ES-I3 (cell line): ENCODE data around the gene FREM2.

Experiments used
- H3K36me3 ChIP-seq: 2 replicates; pipeline ENCODE4 v1.6.1; 2013; ENCODE audit warnings: mild to moderate bottlenecking, low read length, control low read depth, moderate library complexity; ENCODE audit not compliant: insufficient read depth
- H3K4me1 ChIP-seq: 2 replicates; pipeline ENCODE4 v1.6.1; 2013; ENCODE audit warnings: mild to moderate bottlenecking, control low read depth, low read length; ENCODE audit not compliant: insufficient read depth
- H3K9ac ChIP-seq: 2 replicates; pipeline ENCODE4 v1.6.1; 2013; ENCODE audit warnings: low read depth, mild to moderate bottlenecking, low read length, moderate library complexity
- H3K9me3 ChIP-seq: 2 replicates; pipeline ENCODE4 v1.6.1; 2013; ENCODE audit warnings: mild to moderate bottlenecking, low read length, moderate library complexity; ENCODE audit not compliant: control insufficient read depth, insufficient read depth

FREM2 gene

GRCh38 chr13:38702669-38703068 is 15.8 kb downstream of the FREM2 start:
- Histone ChIP-seq H3K4me1 (no peaks in the 10 kb centered on the region; the same call in 1 of the 2 replicates), H3K36me3 (no peaks in the 10 kb centered on the region), H3K9me3 (no peaks in the 10 kb centered on the region), H3K9ac (no peak overlapping the region)

- Histone ChIP-seq H3K9ac (no peak overlapping the region), H3K4me1 (no peaks in the 10 kb centered on the region; the same call in 1 of the 2 replicates), H3K36me3 (no peaks in the 10 kb centered on the region), H3K9me3 (no peaks in the 10 kb centered on the region)
Observed at GRCh38 chr13:38703255-38703654, 16.4 kb downstream of the FREM2 start.

- no peak overlapping the region for H3K9ac ChIP-seq
- H3K9me3 ChIP-seq = no peaks in the 10 kb centered on the region
- no peaks in the 10 kb centered on the region; the same call in 1 of the 2 replicates for H3K4me1 ChIP-seq
- no peaks in the 10 kb centered on the region for H3K36me3 ChIP-seq
Observed at GRCh38 chr13:38705365-38705764, 18.5 kb downstream of the FREM2 start.

GRCh38 chr13:38707460-38707859 is 20.6 kb downstream of the FREM2 start:
- Histone ChIP-seq H3K9me3 (no peaks in the 10 kb centered on the region), H3K9ac (no peak overlapping the region), H3K4me1 (no peaks in the 10 kb centered on the region), H3K36me3 (no peaks in the 10 kb centered on the region)

- H3K36me3 ChIP-seq = no peaks in the 10 kb centered on the region
- no peak overlapping the region for H3K9ac ChIP-seq
- no peaks in the 10 kb centered on the region for H3K9me3 ChIP-seq
- no peaks in the 10 kb centered on the region for H3K4me1 ChIP-seq
Observed at GRCh38 chr13:38713046-38713445, 26.2 kb downstream of the FREM2 start.

- H3K9ac ChIP-seq = no peak overlapping the region
Observed at GRCh38 chr13:38718374-38718773, 31.5 kb downstream of the FREM2 start.

GRCh38 chr13:38730332-38730731 is 43.5 kb downstream of the FREM2 start:
- Histone ChIP-seq H3K36me3 (no peaks in the 10 kb centered on the region), H3K4me1 (no peaks in the 10 kb centered on the region), H3K9ac (no peak overlapping the region), H3K9me3 (no peaks in the 10 kb centered on the region)

More at GRCh38 chr13:38718374-38718773, 31.5 kb downstream of the FREM2 start:
- Histone ChIP-seq H3K36me3 (no peaks in the 10 kb centered on the region), H3K9me3 (no peaks in the 10 kb centered on the region), H3K4me1 (no peaks in the 10 kb centered on the region)

GRCh38 chr13:38733146-38733545 is 46.3 kb downstream of the FREM2 start:
- H3K9me3 ChIP-seq = no peaks in the 10 kb centered on the region
- H3K36me3 ChIP-seq = no peaks in the 10 kb centered on the region
- no peak overlapping the region for H3K9ac ChIP-seq
- peaks cover 4% of the 10 kb centered on the region; the same call in 1 of the 2 replicates for H3K4me1 ChIP-seq

GRCh38 chr13:38735665-38736440 is 49.0 kb downstream of the FREM2 start:
- Histone ChIP-seq H3K36me3 (no peaks in the 10 kb centered on the region), H3K4me1 (peaks cover 4% of the 10 kb centered on the region; the same call in 1 of the 2 replicates), H3K9ac (no peak overlapping the region), H3K9me3 (no peaks in the 10 kb centered on the region)

- no peaks in the 10 kb centered on the region for H3K4me1 ChIP-seq
- H3K9me3 ChIP-seq = no peaks in the 10 kb centered on the region
- no peaks in the 10 kb centered on the region for H3K36me3 ChIP-seq
- no peak overlapping the region for H3K9ac ChIP-seq
Observed at GRCh38 chr13:38743466-38743865, 56.6 kb downstream of the FREM2 start.

- Histone ChIP-seq H3K9me3 (no peaks in the 10 kb centered on the region), H3K4me1 (peaks cover 12% of the 10 kb centered on the region), H3K36me3 (no peaks in the 10 kb centered on the region), H3K9ac (no peak overlapping the region)
Observed at GRCh38 chr13:38752686-38753085, 65.8 kb downstream of the FREM2 start.

- no peaks in the 10 kb centered on the region for H3K9me3 ChIP-seq
- peaks cover 12% of the 10 kb centered on the region for H3K4me1 ChIP-seq
- H3K36me3 ChIP-seq = no peaks in the 10 kb centered on the region
- no peak overlapping the region for H3K9ac ChIP-seq
Observed at GRCh38 chr13:38753878-38754277, 67.0 kb downstream of the FREM2 start.

- no peaks in the 10 kb centered on the region for H3K36me3 ChIP-seq
- H3K4me1 ChIP-seq = peaks cover 12% of the 10 kb centered on the region
Observed at GRCh38 chr13:38755793-38756192, 68.9 kb downstream of the FREM2 start.

GRCh38 chr13:38758277-38758676 is 71.4 kb downstream of the FREM2 start:
- Histone ChIP-seq H3K4me1 (peaks cover 11% of the 10 kb centered on the region), H3K36me3 (no peaks in the 10 kb centered on the region), H3K9ac (no peak overlapping the region), H3K9me3 (no peaks in the 10 kb centered on the region)

More at GRCh38 chr13:38755793-38756192, 68.9 kb downstream of the FREM2 start:
- Histone ChIP-seq H3K9ac (no peak overlapping the region), H3K9me3 (no peaks in the 10 kb centered on the region)

GRCh38 chr13:38759390-38759789 is 72.5 kb downstream of the FREM2 start:
- H3K4me1 ChIP-seq = peaks cover 5% of the 10 kb centered on the region; the same call in 1 of the 2 replicates
- no peak overlapping the region for H3K9ac ChIP-seq
- H3K36me3 ChIP-seq = no peaks in the 10 kb centered on the region
- no peaks in the 10 kb centered on the region for H3K9me3 ChIP-seq
